Measurements from ENCODE around the gene EVX1. TPM values are rescaled to one million over a fixed set of nuclear protein-coding genes. Genes with fewer than 3 reads are reported as not detected.
A peak's percentile ranks its signal among the peaks of the same experiment; 100 is the strongest.

Gene EVX1
- total RNA-seq, 1 experiment from 2014 or later, result not detected

GRCh38 chr7:27239387-27240014 is 3.1 kb upstream of the EVX1 start:
- Histone ChIP-seq H2BK120ac (ENCODE audit: low read depth, low read length, poor library complexity, severe bottlenecking) (no peak overlapping the region), H3K23me2 (ENCODE audit: insufficient read length, low read depth, low read length, poor library complexity, severe bottlenecking) (peaks cover 13% of the 10 kb centered on the region), H4K8ac (replicated peaks; ENCODE audit: insufficient read length, low read depth, low read length) (no peak overlapping the region), H3K4me1 (ENCODE audit: insufficient read depth, low read length) (no peaks in the 10 kb centered on the region), H2AFZ (ENCODE audit: low read length) (no peak overlapping the region), H2BK12ac (ENCODE audit: insufficient read length, low read depth, low read length) (no peak overlapping the region), H4K20me1 (ENCODE audit: control insufficient read depth, insufficient read depth, insufficient read length) (peaks cover 2% of the 10 kb centered on the region), H3K23ac (ENCODE audit: insufficient read length, low read depth, low read length) (no peak overlapping the region), H3K4ac (ENCODE audit: low read depth, low read length) (no peak overlapping the region), H2BK15ac (ENCODE audit: low read depth, low read length) (no peak overlapping the region), H3K27ac (ENCODE audit: insufficient read length, low read depth, low read length) (no peak overlapping the region), H3K9ac (ENCODE audit: extremely low read depth, insufficient read length, low read length) (no peak overlapping the region), H2AK5ac (ENCODE audit: insufficient read length, low read length) (no peak overlapping the region), H4K5ac (ENCODE audit: insufficient read length, low read depth, low read length) (no peak overlapping the region), H3K27me3 (ENCODE audit: insufficient read depth, low read length) (peaks cover 95% of the 10 kb centered on the region), H3K14ac (ENCODE audit: insufficient read depth, low read length) (no peak overlapping the region), H3K79me1 (ENCODE audit: insufficient read depth, low read depth, low read length, poor library complexity, severe bottlenecking) (no peaks in the 10 kb centered on the region), H3K79me2 (ENCODE audit: insufficient read depth, low read length) (no peaks in the 10 kb centered on the region), H2BK20ac (ENCODE audit: low read depth, low read length, poor library complexity, severe bottlenecking) (no peak overlapping the region), H3K9me3 (ENCODE audit: control insufficient read depth, low read depth, low read length) (no peaks in the 10 kb centered on the region), H3K18ac (ENCODE audit: insufficient read length, low read depth, low read length) (no peak overlapping the region), H3K56ac (ENCODE audit: insufficient read length, low read depth, low read length) (no peak overlapping the region), H2BK5ac (ENCODE audit: insufficient read length, low read length) (no peak overlapping the region), H4K91ac (ENCODE audit: insufficient read length, low read depth, low read length) (no peak overlapping the region), H3T11ph (ENCODE audit: low read length) (no peak overlapping the region), H3K4me2 (ENCODE audit: insufficient read depth, insufficient read length, low read length) (no peak overlapping the region)
- DNase-seq, result peak; percentile 54
- peaks cover 98% of the 10 kb centered on the region for H3K27me3 Mint-ChIP-seq (ENCODE audit: low read depth)
- no CpG with 5 or more reads among the region's 55 CpGs for WGBS (ENCODE audit: extremely low coverage, insufficient read length, low lambda C conversion rate)
- H3K36me3 Mint-ChIP-seq (ENCODE audit: insufficient read depth in 1 of 3, low read depth in 3 of 3), result 0 out of 7 replicates have a peak, but pooled peaks cover 0 to 1% (median 0%) of the 10 kb centered on the region in 3 experiments
- peaks cover 2 to 5% of the 10 kb centered on the region in 2 experiments; a peak in 3 of 5 replicates for H3K9me3 Mint-ChIP-seq
- TF ChIP-seq CTCF (conservative IDR thresholded peaks at IDR 0.05), result no peak
- no peak overlapping the region for H3K27ac Mint-ChIP-seq
- peaks cover 40 to 54% of the 10 kb centered on the region in 2 experiments for H3K4me1 Mint-ChIP-seq
- H3K4me3 Mint-ChIP-seq, result peak overlapping the region in 1 of 2 experiments; percentile 62; a peak in 1 of 5 replicates
